Panc1 (cell line): ENCODE data around the gene PCNT. TPM values are rescaled to one million over a fixed set of nuclear protein-coding genes. Genes with fewer than 3 reads are reported as not detected.

ENCODE experiments used
- ATAC-seq: fragments of 200-7000 bp; cut with Tn5 transposase; 2 replicates; pipeline ENCODE4 v1.9.1; 2020; ENCODE audit warnings: mild to moderate bottlenecking, moderate library complexity
- BruUV-seq: library from RNA; stranded (reverse); fragments of 400-500 nt; replicated peaks from 2 replicates; lab custom pipeline; 2021; lab: Mats Ljungman, UMichigan
- CTCF ChIA-PET: fragments of 300-600 bp; sonication (Branson Sonifier 250); formaldehyde crosslinking; loops from one replicate; lab custom pipeline; 2022; ENCODE audit warnings: antibody characterized with exemption; lab: Charles Lee
- POLR2A ChIA-PET: fragments of 300-600 bp; sonication (Branson Sonifier 250); formaldehyde crosslinking; loops from one replicate; lab custom pipeline; 2022; ENCODE audit warnings: antibody characterized with exemption; lab: Charles Lee
- DNase-seq: peaks from one replicate; pipeline ENCODE4 v3.0.0-alpha.2; 2010; ENCODE audit warnings: low read depth, low spot score
- H3K27ac ChIP-seq: 2 replicates; pipeline ENCODE4 v1.5.1; 2011; ENCODE audit warnings: mild to moderate bottlenecking, low read length, inconsistent platforms
- H3K27me3 ChIP-seq: fragments of 200-500 bp; sonication (Bioruptor generic); 2 replicates; pipeline ENCODE4 v1.6.0; 2014; ENCODE audit warnings: low read length, inconsistent platforms; ENCODE audit not compliant: control insufficient read depth, insufficient read depth
- H3K36me3 ChIP-seq: fragments of 200-500 bp; sonication (Bioruptor generic); 2 replicates; pipeline ENCODE4 v1.5.1; 2014; ENCODE audit warnings: inconsistent platforms, mild to moderate bottlenecking, low read length, moderate library complexity; ENCODE audit not compliant: control insufficient read depth, insufficient read depth
- H3K4me1 ChIP-seq: 2 replicates; pipeline ENCODE4 v1.5.1; 2011; ENCODE audit warnings: inconsistent platforms, mild to moderate bottlenecking, low read length, moderate library complexity; ENCODE audit not compliant: control insufficient read depth, insufficient read depth
- H3K4me3 ChIP-seq, 2 experiments: 2 replicates each; pipeline ENCODE4 v1.5.1; 2011 to 2012; ENCODE audit warnings: low read depth in 2 of 2, low read length in 2 of 2, mild to moderate bottlenecking in 2 of 2, inconsistent platforms in 1 of 2, moderate library complexity in 1 of 2
- H3K9me3 ChIP-seq: fragments of 200-500 bp; sonication (Bioruptor generic); 2 replicates; pipeline ENCODE4 v1.5.1; 2014; ENCODE audit warnings: low read depth, mild to moderate bottlenecking, inconsistent platforms, low read length, moderate library complexity; ENCODE audit not compliant: control insufficient read depth, insufficient read depth
- POLR2AphosphoS5 ChIP-seq: IDR thresholded peaks from 2 replicates; pipeline ENCODE4 v1.6.1; 2012; ENCODE audit warnings: mild to moderate bottlenecking, low read depth, low read length, moderate library complexity
- SIN3A ChIP-seq: IDR thresholded peaks from 2 replicates; pipeline ENCODE4 v1.6.1; 2012; ENCODE audit warnings: low read depth, mild to moderate bottlenecking, low read length, moderate library complexity, borderline replicate concordance; ENCODE audit not compliant: insufficient read depth
- TCF7L2 ChIP-seq: IDR thresholded peaks from 2 replicates; pipeline ENCODE4 v1.6.1; 2011; ENCODE audit warnings: mild to moderate bottlenecking, low read depth, low read length, inconsistent platforms
- in situ Hi-C: cut with HindIII; loops from 2 replicates; pipeline ENCODE4 v1.10.0; 2016; ENCODE audit warnings: low sequenced_read_pairs, low pct_unique_long_range_greater_than_20kb
- intact Hi-C: fragments of 100-400 bp; cut with micrococcal nuclease; formaldehyde crosslinking; loops from one replicate; pipeline ENCODE4 v1.10.0; 2022; ENCODE audit not compliant: unreplicated experiment
- total RNA-seq: library from RNA; stranded (reverse); gene quantifications from one replicate; pipeline ENCODE4 v1.2.1, GENCODE V29; 2021; ENCODE audit not compliant: unreplicated experiment
- TF ChIP-seq, protein P1 (sequence below): fragments of 450-650 bp; IDR thresholded peaks from 2 replicates; pipeline ENCODE4 v1.5.1; 2017; ENCODE audit warnings: mild to moderate bottlenecking
- TF ChIP-seq, protein P2 (sequence below), 2 experiments: IDR thresholded peaks; 2 replicates each; pipeline ENCODE4 v1.6.1; 2011 to 2012; ENCODE audit warnings: low read depth in 2 of 2, control low read depth in 1 of 2, low read length in 1 of 2, mild to moderate bottlenecking in 1 of 2, moderate library complexity in 1 of 2; ENCODE audit not compliant: insufficient read depth in 1 of 2

PCNT gene
- total RNA-seq, 1 experiment from 2014 or later, result 44.3 TPM

DNA sequence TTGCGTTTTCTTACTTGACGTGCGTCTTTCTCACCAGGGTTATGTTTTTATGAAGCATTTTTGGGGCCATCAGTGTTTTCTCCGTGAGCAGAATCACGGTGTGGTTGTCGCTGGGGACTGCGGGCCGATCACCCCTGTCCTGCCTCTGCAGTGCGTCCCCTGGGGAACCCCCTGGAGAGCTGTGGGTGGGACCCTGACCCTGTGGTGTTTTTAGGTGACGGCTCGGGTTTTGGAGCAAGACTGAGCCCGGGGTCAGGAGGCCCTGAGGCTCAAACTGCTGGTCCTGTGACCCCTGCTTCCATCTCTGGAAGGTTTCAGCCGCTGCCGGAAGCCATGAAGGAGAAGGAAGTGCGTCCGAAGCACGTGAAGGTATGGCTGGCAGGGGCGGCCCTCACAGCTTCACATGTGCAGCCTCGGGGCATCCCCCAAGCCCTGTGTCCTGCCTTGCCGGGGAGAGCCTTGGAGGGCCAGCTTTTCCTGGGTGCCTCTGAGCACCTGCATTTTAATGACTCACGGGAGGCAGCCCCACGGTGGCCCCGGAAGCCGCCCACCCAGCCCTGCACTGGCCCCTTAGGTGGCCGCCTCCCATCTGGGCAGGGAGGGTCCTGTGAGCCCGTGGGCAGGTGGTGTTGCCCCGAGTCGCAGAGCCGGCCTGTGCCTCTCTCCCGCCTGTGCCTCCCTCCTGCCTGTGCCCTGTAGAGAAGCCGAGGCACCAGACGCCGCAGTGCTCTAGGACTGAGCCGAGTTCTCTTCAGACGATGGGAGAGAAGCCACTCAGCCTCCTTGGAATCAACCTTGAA is 98.0 kb downstream of the PCNT start:
- Histone ChIP-seq H3K27ac (no peak overlapping the region), H3K4me3 (no peak overlapping the region), H3K4me1 (no peaks in the 10 kb centered on the region), H3K9me3 (no peaks in the 10 kb centered on the region), H3K36me3 (no peaks in the 10 kb centered on the region), H3K27me3 (no peaks in the 10 kb centered on the region)
- DNase-seq, result no peak
- CTCF ChIA-PET, result no interaction called here
- no peak for ATAC-seq
- POLR2A ChIA-PET, result no interaction called here
- TF ChIP-seq POLR2AphosphoS5, result no peak
- intact Hi-C loops, result no loop called here
- no TSS peak for BruUV-seq
- in situ Hi-C loops, result no loop called here

- no peak for DNase-seq
- in situ Hi-C loops, result no loop called here
- ChIA-PET POLR2A (no interaction called here), CTCF (no interaction called here)
- BruUV-seq, result no TSS peak
- H3K36me3 ChIP-seq, result no peaks in the 10 kb centered on the region
- no peaks in the 10 kb centered on the region for H3K27me3 ChIP-seq
- H3K4me1 ChIP-seq, result no peaks in the 10 kb centered on the region
- H3K9me3 ChIP-seq, result no peaks in the 10 kb centered on the region
- H3K27ac ChIP-seq, result no peak overlapping the region
- no peak for ATAC-seq
- intact Hi-C loops, result no loop called here
- TF ChIP-seq, protein P1, sequence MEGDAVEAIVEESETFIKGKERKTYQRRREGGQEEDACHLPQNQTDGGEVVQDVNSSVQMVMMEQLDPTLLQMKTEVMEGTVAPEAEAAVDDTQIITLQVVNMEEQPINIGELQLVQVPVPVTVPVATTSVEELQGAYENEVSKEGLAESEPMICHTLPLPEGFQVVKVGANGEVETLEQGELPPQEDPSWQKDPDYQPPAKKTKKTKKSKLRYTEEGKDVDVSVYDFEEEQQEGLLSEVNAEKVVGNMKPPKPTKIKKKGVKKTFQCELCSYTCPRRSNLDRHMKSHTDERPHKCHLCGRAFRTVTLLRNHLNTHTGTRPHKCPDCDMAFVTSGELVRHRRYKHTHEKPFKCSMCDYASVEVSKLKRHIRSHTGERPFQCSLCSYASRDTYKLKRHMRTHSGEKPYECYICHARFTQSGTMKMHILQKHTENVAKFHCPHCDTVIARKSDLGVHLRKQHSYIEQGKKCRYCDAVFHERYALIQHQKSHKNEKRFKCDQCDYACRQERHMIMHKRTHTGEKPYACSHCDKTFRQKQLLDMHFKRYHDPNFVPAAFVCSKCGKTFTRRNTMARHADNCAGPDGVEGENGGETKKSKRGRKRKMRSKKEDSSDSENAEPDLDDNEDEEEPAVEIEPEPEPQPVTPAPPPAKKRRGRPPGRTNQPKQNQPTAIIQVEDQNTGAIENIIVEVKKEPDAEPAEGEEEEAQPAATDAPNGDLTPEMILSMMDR, result no peak
- TF ChIP-seq POLR2AphosphoS5, result no peak
- TF ChIP-seq, protein P2, sequence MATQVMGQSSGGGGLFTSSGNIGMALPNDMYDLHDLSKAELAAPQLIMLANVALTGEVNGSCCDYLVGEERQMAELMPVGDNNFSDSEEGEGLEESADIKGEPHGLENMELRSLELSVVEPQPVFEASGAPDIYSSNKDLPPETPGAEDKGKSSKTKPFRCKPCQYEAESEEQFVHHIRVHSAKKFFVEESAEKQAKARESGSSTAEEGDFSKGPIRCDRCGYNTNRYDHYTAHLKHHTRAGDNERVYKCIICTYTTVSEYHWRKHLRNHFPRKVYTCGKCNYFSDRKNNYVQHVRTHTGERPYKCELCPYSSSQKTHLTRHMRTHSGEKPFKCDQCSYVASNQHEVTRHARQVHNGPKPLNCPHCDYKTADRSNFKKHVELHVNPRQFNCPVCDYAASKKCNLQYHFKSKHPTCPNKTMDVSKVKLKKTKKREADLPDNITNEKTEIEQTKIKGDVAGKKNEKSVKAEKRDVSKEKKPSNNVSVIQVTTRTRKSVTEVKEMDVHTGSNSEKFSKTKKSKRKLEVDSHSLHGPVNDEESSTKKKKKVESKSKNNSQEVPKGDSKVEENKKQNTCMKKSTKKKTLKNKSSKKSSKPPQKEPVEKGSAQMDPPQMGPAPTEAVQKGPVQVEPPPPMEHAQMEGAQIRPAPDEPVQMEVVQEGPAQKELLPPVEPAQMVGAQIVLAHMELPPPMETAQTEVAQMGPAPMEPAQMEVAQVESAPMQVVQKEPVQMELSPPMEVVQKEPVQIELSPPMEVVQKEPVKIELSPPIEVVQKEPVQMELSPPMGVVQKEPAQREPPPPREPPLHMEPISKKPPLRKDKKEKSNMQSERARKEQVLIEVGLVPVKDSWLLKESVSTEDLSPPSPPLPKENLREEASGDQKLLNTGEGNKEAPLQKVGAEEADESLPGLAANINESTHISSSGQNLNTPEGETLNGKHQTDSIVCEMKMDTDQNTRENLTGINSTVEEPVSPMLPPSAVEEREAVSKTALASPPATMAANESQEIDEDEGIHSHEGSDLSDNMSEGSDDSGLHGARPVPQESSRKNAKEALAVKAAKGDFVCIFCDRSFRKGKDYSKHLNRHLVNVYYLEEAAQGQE (IDR thresholded peaks at IDR 0.05; ENCODE audit: insufficient read depth in 1 of 2, low read depth in 2 of 2, low read length in 1 of 2), result no peak
- TF ChIP-seq SIN3A, result no peak
- TF ChIP-seq TCF7L2, result no peak
- no peak overlapping the region for H3K4me3 ChIP-seq
These were observed 98.8 kb downstream of the PCNT start for GRCh38 chr21:46422636-46423241.

DNA sequence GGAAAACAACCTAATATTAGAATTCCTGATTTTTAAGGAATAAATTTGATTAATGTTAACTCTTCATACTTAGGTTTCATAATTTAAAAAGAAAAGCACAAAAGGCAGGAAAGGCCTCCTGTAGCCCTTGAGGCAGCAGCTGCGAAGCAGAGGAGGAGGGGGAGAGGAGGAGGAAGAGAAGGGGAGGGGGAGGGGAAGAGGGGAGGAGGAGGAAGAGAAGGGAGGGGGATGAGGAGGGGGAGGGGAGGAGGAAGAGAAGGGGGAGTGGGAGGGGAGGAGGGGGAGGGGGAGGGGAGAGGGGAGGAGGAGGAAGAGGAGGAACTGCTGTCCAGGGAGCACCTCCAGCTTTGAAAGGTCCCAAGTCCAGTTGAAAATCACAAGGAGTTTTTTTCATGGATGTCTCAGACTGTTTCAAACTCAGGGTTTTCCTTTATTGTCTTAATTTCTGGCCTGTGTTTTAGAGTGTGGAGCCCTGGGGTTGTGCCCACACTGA is 99.6 kb downstream of the PCNT start:
- in situ Hi-C loops (no loop called here), intact Hi-C loops (no loop called here)
- no peak overlapping the region for H3K4me3 ChIP-seq
- H3K9me3 ChIP-seq, result no peaks in the 10 kb centered on the region
- no TSS peak for BruUV-seq
- H3K36me3 ChIP-seq, result no peaks in the 10 kb centered on the region
- H3K4me1 ChIP-seq, result no peaks in the 10 kb centered on the region
- ATAC-seq (0 out of 2 replicates have a peak, but pooled peaks have one; percentile 18), DNase-seq (no peak)
- H3K27me3 ChIP-seq, result no peaks in the 10 kb centered on the region
- no peak overlapping the region for H3K27ac ChIP-seq
- ChIA-PET CTCF (interaction anchor here (0.6 kb wide), 1 partner anchor 54 kb away, joined by 4 read pairs; no protein-coding TSS in a partner anchor), POLR2A (no interaction called here)
- TF ChIP-seq TCF7L2 (no peak), SIN3A (no peak), POLR2AphosphoS5 (no peak)
- TF ChIP-seq, protein P1, result no peak
- TF ChIP-seq, protein P2 (IDR thresholded peaks at IDR 0.05; ENCODE audit: insufficient read depth in 1 of 2, low read depth in 2 of 2, low read length in 1 of 2), result no peak
